H1 (cell line): ENCODE measurements around the gene SMARCE1. TPM values are rescaled to one million over a fixed set of nuclear protein-coding genes. Genes with fewer than 3 reads are reported as not detected.

ENCODE experiments used
- CTCF ChIA-PET: fragments of 300-600 bp; sonication (Branson Sonifier 250); formaldehyde crosslinking; loops from one replicate; lab custom pipeline; 2021; ENCODE audit not compliant: partially characterized antibody; lab: Charles Lee
- POLR2A ChIA-PET: fragments of 300-600 bp; sonication (Branson Sonifier 250); formaldehyde crosslinking; loops from one replicate; lab custom pipeline; 2021; ENCODE audit warnings: inconsistent platforms; ENCODE audit not compliant: partially characterized antibody; lab: Charles Lee
- DNase-seq, 2 experiments: peaks; one replicate each; pipeline versions ENCODE4 v3.0.0 to v3.0.0-alpha.2; 2010 to 2022; ENCODE audit warnings: low spot score in 2 of 2, low read depth in 1 of 2, mixed read lengths in 1 of 2
- FAIRE-seq: peaks from 2 replicates; lab custom pipeline; 2011; peaks lifted over from hg19 to GRCh38; lab: Jason Lieb, UNC
- H2AFZ ChIP-seq: 2 replicates; pipeline ENCODE4 v1.8.1; 2012; ENCODE audit warnings: low read length, inconsistent platforms
- H2AK5ac ChIP-seq: 2 replicates; pipeline ENCODE4 v1.6.1; 2013; ENCODE audit warnings: low read depth, low read length
- H2BK120ac ChIP-seq: replicated peaks from 2 replicates; pipeline ENCODE3; 2013; ENCODE audit warnings: low read depth, low read length, inconsistent platforms
- H2BK12ac ChIP-seq: 2 replicates; pipeline ENCODE4 v1.6.1; 2013; ENCODE audit warnings: low read depth, low read length
- H2BK15ac ChIP-seq: 2 replicates; pipeline ENCODE4 v1.6.1; 2013; ENCODE audit warnings: low read length
- H2BK20ac ChIP-seq: 2 replicates; pipeline ENCODE4 v1.6.1; 2013; ENCODE audit warnings: low read length
- H2BK5ac ChIP-seq: 2 replicates; pipeline ENCODE4 v1.6.1; 2013; ENCODE audit warnings: low read depth, low read length
- H3K14ac ChIP-seq: 2 replicates; pipeline ENCODE4 v1.6.1; 2013; ENCODE audit warnings: inconsistent platforms; ENCODE audit not compliant: insufficient read length
- H3K18ac ChIP-seq: 2 replicates; pipeline ENCODE4 v1.6.1; 2013; ENCODE audit warnings: low read length; ENCODE audit errors: extremely low read depth
- H3K23ac ChIP-seq: 2 replicates; pipeline ENCODE4 v1.6.1; 2013; ENCODE audit warnings: inconsistent platforms; ENCODE audit not compliant: insufficient read length
- H3K23me2 ChIP-seq: 2 replicates; pipeline ENCODE4 v1.6.1; 2013; ENCODE audit warnings: low read depth, low read length
- H3K27ac ChIP-seq: 2 replicates; pipeline ENCODE4 v1.6.1; 2011; ENCODE audit warnings: low read depth, low read length, inconsistent platforms
- H3K27me3 ChIP-seq, 4 experiments: replicated peaks in 1 of 4; 1 replicate in 1 of 4; 2 replicates in 3 of 4; pipeline versions ENCODE4 v1.6.1 to v1.8.1; 2011 to 2013; ENCODE audit warnings: low read length in 3 of 4, mild to moderate bottlenecking in 3 of 4, inconsistent platforms in 2 of 4, mixed read lengths in 2 of 4, moderate library complexity in 1 of 4; ENCODE audit not compliant: control insufficient read depth in 3 of 4, insufficient read depth in 3 of 4; ENCODE audit errors: extremely low read depth in 1 of 4
- H3K36me3 ChIP-seq, 4 experiments: 2 replicates each; pipeline versions ENCODE4 v1.6.1 to v1.8.1; 2011 to 2013; ENCODE audit warnings: mild to moderate bottlenecking in 4 of 4, low read length in 3 of 4, moderate library complexity in 2 of 4, control low read depth in 1 of 4, inconsistent platforms in 1 of 4; ENCODE audit not compliant: insufficient read depth in 4 of 4, control insufficient read depth in 2 of 4
- H3K4ac ChIP-seq: replicated peaks from 2 replicates; pipeline ENCODE3; 2013; ENCODE audit warnings: low read length, low read depth, mixed read lengths, inconsistent platforms; ENCODE audit not compliant: insufficient read length
- H3K4me1 ChIP-seq, 4 experiments: replicated peaks in 1 of 4; 1 replicate in 1 of 4; 2 replicates in 3 of 4; pipeline versions ENCODE4 v1.6.1 to v1.8.1; 2011 to 2013; ENCODE audit warnings: low read length in 3 of 4, inconsistent platforms in 2 of 4, mixed read lengths in 1 of 4; ENCODE audit not compliant: insufficient read depth in 4 of 4, control insufficient read depth in 3 of 4
- H3K4me2 ChIP-seq, 2 experiments: 2 replicates each; pipeline versions ENCODE4 v1.6.1 to v1.8.1; 2011 to 2013; ENCODE audit warnings: low read depth in 2 of 2, low read length in 2 of 2, control low read depth in 1 of 2, inconsistent platforms in 1 of 2, mild to moderate bottlenecking in 1 of 2; ENCODE audit not compliant: insufficient read depth in 1 of 2
- H3K4me3 ChIP-seq, 4 experiments: fragments of 200-600, 300-600 bp in 1 of 4; sonication (generic), shearing (Covaris generic), sonication (Bioruptor Twin) in 1 of 4; 2 replicates each; pipeline versions ENCODE4 v1.5.1 to v1.8.1; 2011 to 2016; ENCODE audit warnings: low read length in 4 of 4, low read depth in 3 of 4, control low read depth in 2 of 4, inconsistent platforms in 2 of 4, mild to moderate bottlenecking in 2 of 4, mixed read lengths in 1 of 4, moderate library complexity in 1 of 4; ENCODE audit not compliant: insufficient read depth in 2 of 4; ENCODE audit errors: extremely low read depth in 1 of 4
- H3K56ac ChIP-seq: replicated peaks from 2 replicates; pipeline ENCODE3; 2013; ENCODE audit warnings: low read depth, mild to moderate bottlenecking, mixed read lengths, low read length, inconsistent platforms; ENCODE audit not compliant: insufficient read length
- H3K79me1 ChIP-seq: 2 replicates; pipeline ENCODE4 v1.6.1; 2013; ENCODE audit warnings: low read depth, low read length, control low read depth
- H3K79me2 ChIP-seq, 2 experiments: 2 replicates each; pipeline versions ENCODE4 v1.6.1 to v1.8.1; 2012 to 2013; ENCODE audit warnings: low read length in 2 of 2, mild to moderate bottlenecking in 2 of 2, inconsistent platforms in 1 of 2; ENCODE audit not compliant: insufficient read depth in 2 of 2, control insufficient read depth in 1 of 2
- H3K9ac ChIP-seq, 4 experiments: replicated peaks in 1 of 4; 1 replicate in 1 of 4; 2 replicates in 3 of 4; pipeline versions ENCODE4 v1.6.1 to v1.8.1; 2011 to 2013; ENCODE audit warnings: low read depth in 3 of 4, low read length in 3 of 4, control low read depth in 2 of 4, mild to moderate bottlenecking in 2 of 4, moderate library complexity in 2 of 4, inconsistent platforms in 1 of 4; ENCODE audit errors: extremely low read depth in 1 of 4
- H3K9me3 ChIP-seq, 2 experiments: 2 replicates each; pipeline versions ENCODE4 v1.6.1 to v1.8.1; 2012 to 2013; ENCODE audit warnings: mild to moderate bottlenecking in 2 of 2, moderate library complexity in 2 of 2, control low read depth in 1 of 2, inconsistent platforms in 1 of 2, low read depth in 1 of 2, low read length in 1 of 2, mixed read lengths in 1 of 2; ENCODE audit not compliant: insufficient read depth in 2 of 2
- H4K20me1 ChIP-seq, 2 experiments: replicated peaks in 1 of 2; 2 replicates each; pipeline versions ENCODE3 to v1.8.1; 2011 to 2013; ENCODE audit warnings: inconsistent platforms in 2 of 2, low read length in 2 of 2, mild to moderate bottlenecking in 1 of 2; ENCODE audit not compliant: insufficient read depth in 2 of 2, control insufficient read depth in 1 of 2
- H4K5ac ChIP-seq: 2 replicates; pipeline ENCODE4 v1.6.1; 2013; ENCODE audit warnings: low read length, low read depth, mixed read lengths, inconsistent platforms; ENCODE audit not compliant: insufficient read length
- H4K8ac ChIP-seq: 2 replicates; pipeline ENCODE4 v1.8.0; 2013; ENCODE audit warnings: mild to moderate bottlenecking, moderate library complexity, low read length, inconsistent platforms; ENCODE audit not compliant: insufficient read depth; ENCODE audit errors: extremely low read depth
- H4K91ac ChIP-seq: replicated peaks from 2 replicates; pipeline ENCODE3; 2013; ENCODE audit warnings: low read length, mixed read lengths, inconsistent platforms; ENCODE audit not compliant: insufficient read length
- BRCA1 ChIP-seq: IDR thresholded peaks from 2 replicates; pipeline ENCODE4 v1.6.1; 2012; ENCODE audit warnings: low read depth, low read length, improper control_type of control experiment
- CEBPB ChIP-seq: IDR thresholded peaks from 2 replicates; pipeline ENCODE4 v1.6.1; 2012; ENCODE audit warnings: low read depth, low read length
- GABPA ChIP-seq: IDR thresholded peaks from 2 replicates; pipeline ENCODE4 v1.6.1; 2011; ENCODE audit warnings: mild to moderate bottlenecking, low read length, moderate library complexity, borderline replicate concordance; ENCODE audit not compliant: insufficient read depth
- MAFK ChIP-seq: IDR thresholded peaks from 2 replicates; pipeline ENCODE4 v1.6.1; 2012; ENCODE audit warnings: low read depth, mild to moderate bottlenecking, improper control_type of control experiment, low read length
- RAD21 ChIP-seq, 2 experiments: IDR thresholded peaks in 1 of 2; conservative IDR thresholded peaks in 1 of 2; 2 replicates each; pipeline ENCODE4 v1.6.1; 2011; ENCODE audit warnings: low read depth in 2 of 2, low read length in 2 of 2, improper control_type of control experiment in 1 of 2, inconsistent platforms in 1 of 2, mild to moderate bottlenecking in 1 of 2, moderate library complexity in 1 of 2
- SIN3A ChIP-seq, 2 experiments: IDR thresholded peaks in 1 of 2; conservative IDR thresholded peaks in 1 of 2; 2 replicates each; pipeline ENCODE4 v1.6.1; 2011 to 2012; ENCODE audit warnings: low read length in 2 of 2, improper control_type of control experiment in 1 of 2, low read depth in 1 of 2, mild to moderate bottlenecking in 1 of 2
- SIX5 ChIP-seq: IDR thresholded peaks from 2 replicates; pipeline ENCODE4 v1.6.1; 2011; ENCODE audit warnings: mild to moderate bottlenecking, low read depth, low read length
- SRF ChIP-seq: IDR thresholded peaks from 2 replicates; pipeline ENCODE4 v1.6.1; 2011; ENCODE audit warnings: mild to moderate bottlenecking, low read depth, low read length, moderate library complexity
- ZNF274 ChIP-seq: IDR thresholded peaks from 2 replicates; pipeline ENCODE4 v1.7.0; 2012; ENCODE audit warnings: low read length, borderline replicate concordance; ENCODE audit errors: extremely low read depth
- WGBS, 2 experiments: shearing (Covaris generic) in 1 of 2; methylation state at CpG; one replicate each; pipeline versions ENCODE4 v1.1.6 to v1.1.7; 2013 to 2015; ENCODE audit warnings: low lambda C conversion rate in 2 of 2, mixed read lengths in 2 of 2, inconsistent platforms in 1 of 2, low coverage in 1 of 2, missing lambda C conversion rate in 1 of 2; ENCODE audit not compliant: insufficient replicate concordance in 2 of 2, insufficient coverage in 1 of 2, insufficient read length in 1 of 2; ENCODE audit errors: extremely low coverage in 1 of 2, missing lambda C conversion rate in 1 of 2; 5-methylcytosine and 5-hydroxymethylcytosine counted together
- polyA plus RNA-seq, 7 experiments: library from polyadenylated mRNA; depleted of rRNA in 3 of 7; stranded (reverse) in 5 of 7; unstranded in 2 of 7; fragments of >200 nt in 5 of 7; fragments of 200-250 nt in 2 of 7; gene quantifications; 1 replicate in 5 of 7; 2 replicates in 1 of 7; 4 replicates in 1 of 7; pipeline versions ENCODE4 v1.2.1 to v1.2.3, GENCODE V29; 2011 to 2013; ENCODE audit warnings: missing spikeins in 2 of 7, mixed read lengths in 2 of 7
- total RNA-seq: library from RNA; stranded (reverse); fragmentation: NEBNext Ultra II Directional; extraction: Animal tissue kit (Norgen Biotek cat#: 25700); gene quantifications from 2 replicates; pipeline ENCODE4 v1.2.1, GENCODE V29; 2021
- TF ChIP-seq, protein P1 (sequence below): IDR thresholded peaks from 2 replicates; pipeline ENCODE4 v1.6.1; 2012; ENCODE audit warnings: inconsistent platforms
- TF ChIP-seq, protein P2 (sequence below): IDR thresholded peaks from 2 replicates; pipeline ENCODE4 v1.6.1; 2012; ENCODE audit warnings: inconsistent platforms

Gene SMARCE1
- total and polyA plus RNA-seq, 2 of the 8 experiments (the other 6 are each of a cell fraction or from before 2014, with no cell fraction given): 30.7 to 131 TPM

DNA sequence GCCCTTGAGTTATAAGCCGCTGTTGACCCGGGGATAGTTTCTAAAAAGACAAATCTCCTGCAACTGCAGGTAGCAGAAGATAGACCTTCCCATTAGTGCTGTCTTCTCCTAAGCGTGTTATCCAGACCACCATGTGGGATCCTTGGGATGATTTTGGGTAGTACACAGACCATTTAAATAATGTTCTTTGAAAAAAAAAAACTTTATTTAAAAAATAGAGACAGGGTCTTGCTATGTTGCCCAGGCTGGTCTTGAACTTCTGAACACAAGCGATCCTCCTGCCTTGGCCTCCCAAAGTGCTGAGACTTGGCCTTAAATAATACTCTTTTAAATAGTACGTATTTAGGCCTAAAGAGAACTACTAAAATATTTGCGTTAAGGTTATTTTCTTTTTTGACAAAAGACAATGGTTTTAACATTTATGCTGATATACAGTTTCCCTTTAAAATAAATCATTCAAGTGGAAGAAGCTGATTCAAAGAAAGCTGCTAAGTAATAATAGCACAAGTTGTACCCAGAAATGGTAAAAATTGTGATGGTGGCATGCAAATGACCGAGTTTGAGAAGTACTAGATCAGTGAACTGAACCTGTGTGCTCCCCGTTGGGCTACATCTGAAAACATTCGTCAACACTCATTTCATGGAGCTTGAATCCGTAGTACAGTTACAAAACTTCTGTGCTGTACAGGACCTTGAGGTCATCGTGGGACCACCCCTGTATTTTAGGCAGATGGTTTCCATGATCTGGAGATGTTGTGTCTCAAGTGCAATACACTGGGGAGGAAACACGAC, 24.0 kb downstream of the SMARCE1 start:
- POLR2A ChIA-PET: no interaction called here
- Histone ChIP-seq H3K18ac (no peak overlapping the region), H3K79me1 (no peaks in the 10 kb centered on the region), H2BK15ac (no peak overlapping the region), H2BK5ac (no peak overlapping the region), H3K4ac (no peak overlapping the region), H2BK20ac (no peak overlapping the region), H3K27ac (no peak overlapping the region), H3K9me3 (no peaks in the 10 kb centered on the region), H4K91ac (no peak overlapping the region), H3K4me2 (no peak overlapping the region), H2BK120ac (no peak overlapping the region), H3K56ac (no peak overlapping the region), H3K27me3 (no peaks in the 10 kb centered on the region), H3K23ac (no peak overlapping the region), H3K14ac (no peak overlapping the region), H3K23me2 (no peaks in the 10 kb centered on the region), H3K4me1 (no peaks in the 10 kb centered on the region; a peak in 1 of 7 replicates), H4K5ac (no peak overlapping the region), H4K20me1 (no peaks in the 10 kb centered on the region), H2AFZ (no peak overlapping the region), H3K4me3 (no peak overlapping the region), H3K9ac (no peak overlapping the region), H2BK12ac (no peak overlapping the region), H4K8ac (no peak overlapping the region), H3K79me2 (no peaks in the 10 kb centered on the region), H2AK5ac (no peak overlapping the region), H3K36me3 (peaks cover 0 to 7% (median 3%) of the 10 kb centered on the region in 4 experiments; a peak in 5 of 8 replicates)
- WGBS, 2 experiments: 90% methylated on average over 12 of the region's 12 CpGs; no CpG with 5 or more reads in 1 of the 2 experiments
- no peak for DNase-seq
- CTCF ChIA-PET: interaction anchor here (0.9 to 7.8 kb wide), 3 partner anchors 7 to 41 kb away, joined by 3 to 43 read pairs (median 6); partner anchors contain the start of gene KRT222
- FAIRE-seq: no peak
- TF ChIP-seq RAD21 (IDR thresholded peaks at IDR 0.05 in 1 of 2, conservative IDR thresholded peaks at IDR 0.05 in 1 of 2; ENCODE audit: low read depth in 2 of 2, low read length in 2 of 2) (no peak), SRF (no peak), SIX5 (no peak), SIN3A (conservative IDR thresholded peaks at IDR 0.05 in 1 of 2, IDR thresholded peaks at IDR 0.05 in 1 of 2; ENCODE audit: low read depth in 1 of 2, low read length in 2 of 2) (no peak), GABPA (no peak), ZNF274 (no peak), BRCA1 (no peak), CEBPB (no peak), MAFK (no peak)
- TF ChIP-seq, protein P1, sequence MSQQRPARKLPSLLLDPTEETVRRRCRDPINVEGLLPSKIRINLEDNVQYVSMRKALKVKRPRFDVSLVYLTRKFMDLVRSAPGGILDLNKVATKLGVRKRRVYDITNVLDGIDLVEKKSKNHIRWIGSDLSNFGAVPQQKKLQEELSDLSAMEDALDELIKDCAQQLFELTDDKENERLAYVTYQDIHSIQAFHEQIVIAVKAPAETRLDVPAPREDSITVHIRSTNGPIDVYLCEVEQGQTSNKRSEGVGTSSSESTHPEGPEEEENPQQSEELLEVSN: no peak
- TF ChIP-seq, protein P2, sequence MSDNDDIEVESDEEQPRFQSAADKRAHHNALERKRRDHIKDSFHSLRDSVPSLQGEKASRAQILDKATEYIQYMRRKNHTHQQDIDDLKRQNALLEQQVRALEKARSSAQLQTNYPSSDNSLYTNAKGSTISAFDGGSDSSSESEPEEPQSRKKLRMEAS: no peak
